HL-60 (cell line): ENCODE measurements around the gene PGR.

ENCODE experiments used
- DNase-seq, 2 experiments: peaks; one replicate each; pipeline ENCODE4 v3.0.0-alpha.2; 2010 to 2020; ENCODE audit warnings: low read depth in 1 of 2, low spot score in 1 of 2
- H3K27ac ChIP-seq: fragments of 250-450 bp; sonication (Bioruptor Pico); replicated peaks from 2 replicates; pipeline ENCODE4 v1.5.1; 2020; ENCODE audit warnings: mild to moderate bottlenecking, moderate library complexity
- H3K27me3 ChIP-seq: fragments of 250-450 bp; sonication (Bioruptor Pico); 2 replicates; pipeline ENCODE4 v1.5.1; 2021; ENCODE audit warnings: mild to moderate bottlenecking, moderate library complexity; ENCODE audit not compliant: insufficient read depth, poor library complexity, severe bottlenecking
- H3K4me3 ChIP-seq: replicated peaks from 2 replicates; pipeline ENCODE4 v1.5.1; 2011; ENCODE audit warnings: mild to moderate bottlenecking, control low read depth, low read length; ENCODE audit not compliant: insufficient read depth
- CTCF ChIP-seq: IDR thresholded peaks from one replicate; pipeline ENCODE4 v1.5.1; 2011; ENCODE audit warnings: low read length, control low read depth, inconsistent platforms; ENCODE audit not compliant: insufficient read depth
- GABPA ChIP-seq: IDR thresholded peaks from 2 replicates; pipeline ENCODE4 v1.6.1; 2012; ENCODE audit warnings: low read depth
- POLR2AphosphoS5 ChIP-seq: IDR thresholded peaks from 2 replicates; pipeline ENCODE4 v1.6.1; 2012; ENCODE audit warnings: low read depth
- REST ChIP-seq: IDR thresholded peaks from 2 replicates; pipeline ENCODE4 v1.6.1; 2012; ENCODE audit warnings: low read depth; ENCODE audit not compliant: insufficient replicate concordance
- SPI1 ChIP-seq: IDR thresholded peaks from 2 replicates; pipeline ENCODE4 v1.6.1; 2012; ENCODE audit warnings: low read depth, mild to moderate bottlenecking, borderline replicate concordance

Gene PGR

GRCh38 chr11:101008961-101009689 is 120.5 kb downstream of the PGR start:
- no peaks in the 10 kb centered on the region for H3K27me3 ChIP-seq
- H3K4me3 ChIP-seq = no peak overlapping the region
- H3K27ac ChIP-seq = no peak overlapping the region
- no peak for DNase-seq
- no peak for TF ChIP-seq GABPA
- no peak for TF ChIP-seq REST
- TF ChIP-seq POLR2AphosphoS5 = no peak
- TF ChIP-seq CTCF = no peak
- no peak for TF ChIP-seq SPI1

GRCh38 chr11:101003468-101003867 is 126.1 kb downstream of the PGR start:
- no peak for DNase-seq
- H3K27me3 ChIP-seq = no peaks in the 10 kb centered on the region
- no peak for TF ChIP-seq CTCF
- no peak for TF ChIP-seq POLR2AphosphoS5
- no peak for TF ChIP-seq SPI1
- H3K4me3 ChIP-seq = no peak overlapping the region
- no peak overlapping the region for H3K27ac ChIP-seq

GRCh38 chr11:100999756-101000155 is 129.9 kb downstream of the PGR start:
- H3K27ac ChIP-seq = no peak overlapping the region
- H3K4me3 ChIP-seq = no peak overlapping the region
- H3K27me3 ChIP-seq = no peaks in the 10 kb centered on the region
- TF ChIP-seq CTCF (no peak), SPI1 (no peak)
- DNase-seq = no peak

GRCh38 chr11:100994966-100995365 is 134.6 kb downstream of the PGR start:
- Histone ChIP-seq H3K27me3 (no peaks in the 10 kb centered on the region), H3K27ac (no peak overlapping the region), H3K4me3 (no peak overlapping the region)
- no peak for DNase-seq
- no peak for TF ChIP-seq REST
- TF ChIP-seq POLR2AphosphoS5 = no peak
- TF ChIP-seq SPI1 = no peak
- TF ChIP-seq GABPA = no peak
- no peak for TF ChIP-seq CTCF
